H1 (cell line): ENCODE measurements around the gene GOLGA1.

ENCODE experiments used
- MAX ChIP-seq: IDR thresholded peaks from 2 replicates; pipeline ENCODE4 v1.6.1; 2012; ENCODE audit warnings: inconsistent platforms
- POLR2A ChIP-seq, 2 experiments: IDR thresholded peaks; 1 replicate in 1 of 2; 2 replicates in 1 of 2; pipeline ENCODE4 v1.6.1; 2011; ENCODE audit warnings: low read depth in 2 of 2, low read length in 2 of 2, mild to moderate bottlenecking in 2 of 2; ENCODE audit errors: control extremely low read depth in 1 of 2
- TCF12 ChIP-seq: IDR thresholded peaks from 2 replicates; pipeline ENCODE4 v1.6.1; 2011; ENCODE audit warnings: low read depth, mild to moderate bottlenecking, low read length
- TF ChIP-seq, protein P1 (sequence below), 3 experiments: IDR thresholded peaks; 1 replicate in 2 of 3; 2 replicates in 1 of 3; pipeline versions ENCODE4 v1.5.1 to v1.6.1; 2011; ENCODE audit warnings: low read length in 3 of 3, mild to moderate bottlenecking in 3 of 3, inconsistent platforms in 2 of 3, low read depth in 1 of 3, moderate library complexity in 1 of 3; ENCODE audit not compliant: insufficient read depth in 1 of 3; ENCODE audit errors: control extremely low read depth in 1 of 3

- TF ChIP-seq, protein P1, sequence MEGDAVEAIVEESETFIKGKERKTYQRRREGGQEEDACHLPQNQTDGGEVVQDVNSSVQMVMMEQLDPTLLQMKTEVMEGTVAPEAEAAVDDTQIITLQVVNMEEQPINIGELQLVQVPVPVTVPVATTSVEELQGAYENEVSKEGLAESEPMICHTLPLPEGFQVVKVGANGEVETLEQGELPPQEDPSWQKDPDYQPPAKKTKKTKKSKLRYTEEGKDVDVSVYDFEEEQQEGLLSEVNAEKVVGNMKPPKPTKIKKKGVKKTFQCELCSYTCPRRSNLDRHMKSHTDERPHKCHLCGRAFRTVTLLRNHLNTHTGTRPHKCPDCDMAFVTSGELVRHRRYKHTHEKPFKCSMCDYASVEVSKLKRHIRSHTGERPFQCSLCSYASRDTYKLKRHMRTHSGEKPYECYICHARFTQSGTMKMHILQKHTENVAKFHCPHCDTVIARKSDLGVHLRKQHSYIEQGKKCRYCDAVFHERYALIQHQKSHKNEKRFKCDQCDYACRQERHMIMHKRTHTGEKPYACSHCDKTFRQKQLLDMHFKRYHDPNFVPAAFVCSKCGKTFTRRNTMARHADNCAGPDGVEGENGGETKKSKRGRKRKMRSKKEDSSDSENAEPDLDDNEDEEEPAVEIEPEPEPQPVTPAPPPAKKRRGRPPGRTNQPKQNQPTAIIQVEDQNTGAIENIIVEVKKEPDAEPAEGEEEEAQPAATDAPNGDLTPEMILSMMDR (IDR thresholded peaks at IDR 0.05; ENCODE audit: control extremely low read depth in 1 of 3, insufficient read depth in 1 of 3, low read depth in 1 of 3, low read length in 3 of 3) = no peak
- TF ChIP-seq TCF12 (no peak), MAX (no peak), POLR2A (IDR thresholded peaks at IDR 0.05; ENCODE audit: control extremely low read depth in 1 of 2, low read depth in 2 of 2, low read length in 2 of 2) (no peak)
These were observed 51.9 kb downstream of the GOLGA1 start for GRCh38 chr9:124889006-124889405.
